HPDE6-E6E7 (cell line): Measurements from ENCODE around the gene TSPEAR.

Experiments
- DNase-seq: peaks from one replicate; pipeline ENCODE4 v3.0.0; 2011; ENCODE audit warnings: missing footprints; ENCODE audit errors: extremely low spot score

Gene TSPEAR

DNA sequence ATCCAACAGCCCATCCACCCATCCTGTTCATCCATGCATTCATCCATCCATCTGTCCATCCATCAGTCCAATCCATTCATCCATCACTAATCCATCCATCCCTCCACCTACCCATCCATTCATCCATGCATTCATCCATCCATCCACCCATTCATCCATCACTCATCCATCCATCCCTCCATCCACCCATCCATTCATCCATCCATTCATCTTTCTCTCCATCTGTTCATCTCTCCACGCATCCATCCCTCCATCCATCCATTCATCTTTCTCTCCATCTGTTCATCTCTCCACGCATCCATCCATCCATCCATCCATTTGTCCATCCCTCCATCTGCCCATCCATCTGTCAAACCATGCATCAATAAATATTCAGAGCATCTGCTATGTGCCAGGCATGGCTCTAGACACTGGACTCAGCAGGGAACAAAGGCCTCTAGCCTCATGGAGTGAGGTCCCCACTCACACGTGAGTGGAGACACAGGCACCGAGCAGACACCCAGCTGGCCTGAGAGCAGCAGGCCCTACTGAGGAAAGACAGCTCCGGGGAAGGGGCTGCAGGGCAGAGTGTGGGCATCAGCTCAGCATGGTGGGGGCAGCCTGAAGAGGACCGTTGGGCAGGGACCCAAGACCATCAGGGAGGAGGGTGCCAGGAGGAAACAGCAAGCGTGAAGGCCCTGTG is 181.0 kb downstream of the TSPEAR start:
- DNase-seq = no peak

DNA sequence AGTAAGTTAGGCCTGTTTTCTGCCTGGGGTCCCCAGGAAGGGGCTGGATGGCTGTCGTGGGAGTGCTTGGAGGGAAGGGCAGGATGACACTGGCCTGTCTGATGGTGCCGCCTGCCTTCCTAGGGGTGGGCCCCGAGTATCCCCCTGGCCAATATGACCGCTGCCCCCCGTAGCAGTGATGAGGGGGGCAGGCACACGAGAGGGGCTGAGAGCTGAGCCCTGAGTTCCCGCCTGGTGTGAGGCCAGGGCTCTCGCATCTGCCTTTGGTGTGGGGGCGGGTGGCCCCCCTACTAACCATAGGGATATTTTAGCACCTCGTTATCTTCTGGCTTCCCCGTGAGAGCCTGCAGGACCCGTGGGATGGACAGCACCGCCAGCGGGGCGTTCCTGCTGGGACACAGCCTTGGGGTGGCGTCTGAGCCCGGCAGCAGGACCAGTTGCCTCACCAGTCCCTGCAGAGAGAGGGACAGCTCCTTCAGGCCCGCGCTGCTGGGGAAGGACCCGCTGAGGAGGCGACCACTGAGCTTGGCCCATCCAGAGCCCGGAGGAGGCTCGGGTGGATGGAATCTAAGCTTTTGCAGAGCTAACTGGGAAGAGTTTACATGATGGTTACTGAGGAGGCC is 181.8 kb downstream of the TSPEAR start:
- DNase-seq = no peak

DNA sequence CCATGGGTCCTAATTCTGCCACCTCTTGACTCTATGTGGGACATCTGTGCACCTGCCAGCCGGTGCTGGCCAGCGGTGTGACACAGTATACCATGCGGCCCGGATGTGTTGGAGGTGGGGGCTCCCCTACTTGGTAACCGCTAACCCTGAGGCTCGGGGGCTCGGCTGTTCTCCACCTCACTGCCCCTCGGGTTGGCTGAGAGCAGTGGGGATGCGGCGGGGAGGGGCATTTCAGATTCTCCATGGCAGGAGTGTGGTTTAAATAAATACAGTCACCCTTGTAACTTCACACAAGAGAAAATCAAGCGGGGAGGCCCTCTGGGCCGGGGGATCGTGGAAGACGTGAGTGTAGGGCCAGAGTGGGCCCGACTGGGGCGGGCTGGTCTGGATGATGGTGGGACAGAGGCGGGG is 182.4 kb downstream of the TSPEAR start:
- no peak for DNase-seq

DNA sequence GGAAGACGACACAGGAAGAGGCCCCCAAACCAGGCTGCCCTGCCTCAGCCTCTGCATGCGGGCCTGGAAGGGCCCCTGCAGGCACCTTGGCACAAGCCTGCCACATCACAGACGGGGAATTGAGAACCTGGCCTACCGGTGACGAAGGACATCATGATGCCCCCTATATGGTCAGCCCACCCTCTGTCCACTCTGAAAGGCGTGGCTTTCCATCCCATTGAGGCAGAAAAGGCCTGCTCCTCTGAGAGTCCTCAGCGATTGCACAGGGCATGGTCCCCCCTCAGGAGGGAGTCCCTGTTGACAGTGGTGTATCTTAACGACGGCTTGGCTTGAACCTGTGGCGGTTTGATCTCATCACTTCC is 182.8 kb downstream of the TSPEAR start:
- no peak for DNase-seq

DNA sequence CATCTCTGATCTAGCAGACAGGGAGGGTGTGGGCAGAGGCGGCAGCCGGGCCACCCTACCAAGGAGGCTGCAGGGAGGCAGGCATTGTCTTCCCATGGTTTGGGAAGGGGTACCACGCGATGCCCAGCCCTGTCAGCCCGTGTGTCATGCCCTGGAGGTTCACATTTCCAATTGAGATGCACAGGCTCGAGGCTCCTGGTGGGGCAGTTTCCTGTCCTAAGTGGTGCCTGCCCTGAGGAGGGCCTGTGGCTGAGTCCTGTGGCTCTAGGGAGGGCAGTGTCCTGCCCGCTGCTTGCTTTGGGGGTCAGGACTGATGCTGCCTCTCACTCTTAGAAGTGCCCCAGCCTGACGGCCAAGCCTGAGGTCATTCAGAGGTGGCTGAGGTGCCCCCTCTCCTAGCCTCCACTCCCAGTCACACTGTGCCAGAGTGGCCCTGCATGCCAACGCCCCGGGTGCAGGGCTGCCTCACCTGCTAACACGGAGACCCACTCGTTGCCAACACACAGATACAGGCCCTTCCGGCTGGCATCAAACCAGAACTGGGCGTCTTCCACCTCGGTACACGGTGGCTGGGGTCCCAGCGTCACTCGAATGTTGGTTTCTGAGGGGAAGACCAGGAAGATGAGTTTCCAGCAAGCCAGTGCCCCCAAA is 183.3 kb downstream of the TSPEAR start:
- DNase-seq = no peak

DNA sequence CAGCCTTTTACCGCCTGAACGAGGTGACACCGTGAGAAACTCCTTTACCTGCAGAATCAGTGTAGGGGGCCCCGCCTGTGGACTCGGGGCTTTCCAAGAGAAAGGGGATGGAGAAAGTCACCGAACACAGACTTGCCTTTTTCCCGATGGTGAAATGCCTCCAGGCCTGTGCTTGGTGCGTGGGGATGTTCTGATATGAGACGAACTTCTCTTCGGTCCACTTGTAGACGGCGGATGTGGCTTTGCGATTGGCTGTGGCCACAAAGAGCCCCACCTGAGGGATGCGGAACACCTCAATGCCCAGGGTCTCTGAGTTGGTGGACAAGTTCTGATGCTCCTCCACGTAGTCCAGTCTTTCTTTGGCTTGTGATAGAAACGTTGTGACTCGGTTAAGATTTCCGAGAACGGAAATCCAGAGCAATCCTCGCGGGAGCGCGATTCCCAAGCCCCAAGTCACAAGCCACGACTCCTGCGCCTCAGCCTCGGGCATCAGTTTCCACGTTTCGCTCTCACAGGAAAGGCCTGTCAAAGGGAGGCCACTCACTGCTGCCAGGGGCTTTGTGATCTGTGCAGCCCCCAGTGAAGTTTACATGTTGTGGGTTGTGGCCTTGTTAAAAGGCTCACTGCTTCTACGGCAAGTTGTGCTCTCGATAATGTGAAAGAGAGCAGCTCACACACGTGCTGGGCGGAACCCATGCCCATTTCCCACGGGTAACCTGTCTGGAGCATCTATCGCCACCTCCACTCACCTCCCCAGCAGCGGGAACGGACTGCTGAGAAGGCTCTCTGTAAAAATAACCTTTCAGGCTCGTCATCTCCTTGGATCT is 184.0 kb downstream of the TSPEAR start:
- DNase-seq = no peak

DNA sequence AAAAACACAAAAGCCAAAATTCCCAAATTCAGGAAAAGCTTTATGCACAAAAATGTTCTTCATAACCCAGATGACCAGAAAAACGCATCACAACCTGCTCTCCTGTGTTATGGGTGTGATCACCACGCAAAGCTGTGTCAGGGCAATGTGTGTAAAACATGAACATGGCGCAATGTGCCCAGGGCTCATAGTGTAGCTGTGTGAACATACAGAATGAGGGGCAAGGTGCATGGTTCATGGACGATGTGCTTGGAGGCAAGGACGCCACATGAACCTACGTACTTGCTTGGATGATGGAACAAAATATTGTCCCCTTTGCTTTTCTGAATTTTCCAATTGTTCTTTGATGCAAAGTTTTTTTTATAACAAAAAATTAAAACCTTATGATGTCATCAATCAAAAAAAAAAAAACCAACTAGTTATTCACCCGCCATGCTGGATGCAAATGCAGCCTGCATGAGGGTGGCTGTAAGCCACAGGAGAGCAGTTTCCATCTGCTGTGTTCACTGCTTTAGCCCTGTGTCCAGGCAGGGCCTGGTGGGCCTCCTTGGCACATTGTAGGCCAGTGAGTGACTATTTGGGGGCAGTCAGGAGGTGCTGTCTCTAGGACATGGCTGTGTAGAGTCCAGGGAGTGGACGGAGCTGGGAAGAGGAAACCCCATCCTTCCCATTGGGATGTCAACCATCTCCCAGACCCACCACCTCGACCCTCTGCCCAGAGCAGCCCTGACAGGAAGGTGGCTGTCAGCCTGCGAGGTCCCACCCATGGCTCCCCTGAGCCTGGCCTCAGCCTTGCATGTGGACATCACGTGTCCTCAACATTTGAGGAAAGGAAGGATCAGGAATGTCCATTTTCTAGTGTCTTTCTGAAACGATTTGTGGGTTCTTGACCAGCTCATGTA is 185.0 kb downstream of the TSPEAR start:
- DNase-seq = no peak

DNA sequence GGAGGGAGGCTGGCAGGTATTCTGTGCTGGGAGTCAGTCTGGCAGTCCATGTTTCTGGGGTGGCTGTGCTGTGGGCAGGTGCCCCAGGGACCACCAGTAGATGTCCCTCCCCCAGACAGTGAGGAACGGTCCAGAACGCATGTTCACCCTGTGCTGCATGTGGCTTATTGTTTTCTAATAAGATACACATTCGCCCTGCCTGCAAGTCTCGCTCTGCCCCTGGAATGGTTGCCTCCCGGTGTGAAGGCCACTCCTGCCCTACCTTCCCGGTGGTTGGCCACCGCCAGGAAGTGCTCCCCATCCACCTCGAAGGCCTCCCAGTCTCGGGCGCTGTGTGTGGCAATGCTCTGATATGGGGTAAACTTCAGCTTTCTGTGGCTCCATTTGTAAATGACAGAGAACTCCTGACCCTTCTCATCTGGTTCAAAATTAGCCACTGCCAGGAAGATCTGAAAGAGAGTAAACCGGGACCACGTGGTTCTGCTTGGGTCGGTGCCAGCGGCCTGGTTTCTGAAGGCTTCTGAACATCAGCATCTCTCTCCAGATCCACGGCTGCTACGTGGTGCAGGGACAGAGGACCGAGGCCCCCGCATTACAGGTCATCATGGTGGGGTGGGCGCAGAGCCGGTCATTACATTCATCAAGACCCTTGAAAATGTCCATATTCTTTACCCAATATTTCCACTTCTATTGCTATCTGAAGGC is 185.8 kb downstream of the TSPEAR start:
- no peak for DNase-seq

DNA sequence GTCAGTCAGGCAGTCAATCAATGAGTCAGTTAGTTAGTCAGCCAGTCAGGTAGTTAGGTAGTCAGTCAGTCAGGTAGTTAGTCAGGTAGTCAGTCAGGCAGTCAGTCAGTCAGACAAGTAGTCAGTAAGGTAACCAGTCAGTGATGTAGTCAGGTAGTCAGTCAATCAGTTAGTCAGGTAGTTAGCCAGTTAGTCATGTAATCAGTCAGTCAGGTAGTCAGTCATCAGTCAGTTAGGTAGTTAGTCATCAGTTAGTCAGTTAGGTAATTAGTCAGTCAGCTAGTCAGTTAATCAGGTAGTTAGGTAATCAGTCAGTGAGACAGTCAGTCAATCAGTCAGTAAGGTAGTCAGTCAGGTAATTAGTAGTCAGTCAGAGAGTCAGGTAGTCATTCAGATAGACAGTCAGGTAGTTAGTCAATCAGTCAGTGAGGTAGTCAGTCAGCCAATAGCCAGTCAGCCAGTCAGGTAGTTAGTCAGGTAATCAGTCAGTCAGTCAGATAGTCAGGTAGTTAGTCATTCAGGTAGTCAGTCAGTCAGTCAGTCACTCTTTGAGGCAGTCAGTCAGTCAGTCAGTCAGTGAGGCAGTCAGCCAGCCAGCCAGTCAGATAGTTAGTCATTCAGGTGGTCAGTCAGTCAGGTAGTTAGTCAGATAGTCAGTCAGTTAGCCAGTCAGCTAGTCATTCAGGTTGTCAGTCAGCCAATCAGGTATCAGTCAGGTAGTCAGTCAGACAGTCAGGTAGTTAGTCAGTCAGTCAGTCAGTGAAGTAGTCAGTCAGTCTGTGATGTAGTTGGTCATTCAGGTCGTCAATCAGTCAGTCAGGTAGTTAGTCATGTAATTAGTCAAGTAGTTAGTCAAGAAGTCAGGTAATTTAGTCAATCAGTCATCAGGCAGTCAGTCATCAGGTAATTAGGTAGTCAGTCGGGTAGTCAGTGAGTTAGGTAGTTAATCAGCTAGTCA is 186.7 kb downstream of the TSPEAR start:
- DNase-seq = no peak

DNA sequence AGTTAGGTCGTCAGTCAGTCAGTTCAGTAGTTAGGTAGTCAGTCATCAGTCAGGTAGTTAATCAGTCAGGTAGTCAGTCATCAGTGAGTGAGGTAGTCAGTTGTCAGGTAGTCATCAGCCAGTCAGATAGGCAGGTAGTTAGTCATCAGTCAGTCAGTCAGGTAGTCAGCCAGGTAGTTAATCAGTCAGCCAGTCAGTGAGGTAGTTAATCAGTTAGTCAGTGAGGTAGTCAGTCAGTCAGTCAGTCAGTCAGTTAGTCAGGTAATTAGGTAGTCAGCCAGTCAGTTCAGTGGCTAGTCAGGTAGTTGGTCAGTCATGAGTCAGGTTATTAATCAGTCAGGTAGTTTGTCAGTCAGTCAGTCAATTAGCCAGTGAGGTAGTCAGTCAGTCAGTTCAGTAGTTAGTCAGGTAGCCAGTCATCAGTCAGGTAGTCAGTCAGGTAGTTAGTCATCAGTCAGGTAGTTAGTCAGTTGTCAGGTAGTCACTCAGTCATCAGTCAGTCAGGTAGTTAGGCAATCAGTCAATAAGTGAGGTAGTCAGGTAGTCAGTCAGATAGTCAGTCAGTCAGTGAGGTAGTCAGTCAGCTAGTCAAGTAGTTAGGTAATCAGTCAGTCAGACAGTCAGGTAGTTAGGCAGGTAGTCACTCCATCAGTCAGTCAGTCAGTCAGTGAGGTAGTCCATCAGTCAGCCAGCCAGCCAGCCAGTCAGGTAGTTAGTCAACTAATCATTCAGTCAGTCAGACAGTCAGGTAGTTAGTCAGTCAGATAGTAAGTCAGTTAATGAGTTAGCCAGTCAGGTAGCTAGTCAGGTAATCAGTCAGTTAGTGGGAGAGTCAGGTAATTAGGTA is 187.6 kb downstream of the TSPEAR start:
- no peak for DNase-seq

DNA sequence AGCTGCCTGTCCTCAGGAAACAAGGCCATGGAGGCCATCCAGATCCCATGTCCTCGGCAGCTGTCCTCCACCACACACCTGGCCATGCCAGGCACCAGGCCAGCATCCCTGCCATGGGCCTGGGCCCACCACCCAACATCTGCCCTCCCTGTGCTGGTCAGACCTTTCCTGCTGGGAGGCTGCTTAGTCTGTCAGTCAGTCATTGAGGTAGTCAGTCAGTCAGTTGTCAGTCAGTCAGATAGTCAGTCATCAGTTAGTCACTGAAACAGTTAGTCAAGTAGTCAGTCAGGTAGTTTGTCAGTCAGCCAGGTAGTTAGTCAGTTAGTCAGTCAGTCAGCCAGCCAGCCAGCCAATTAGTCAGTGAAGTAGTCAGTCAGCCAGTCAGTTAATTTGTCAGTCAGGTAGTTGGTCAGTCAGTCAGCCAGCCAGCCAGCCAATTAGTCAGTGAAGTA is 188.6 kb downstream of the TSPEAR start:
- no peak for DNase-seq

DNA sequence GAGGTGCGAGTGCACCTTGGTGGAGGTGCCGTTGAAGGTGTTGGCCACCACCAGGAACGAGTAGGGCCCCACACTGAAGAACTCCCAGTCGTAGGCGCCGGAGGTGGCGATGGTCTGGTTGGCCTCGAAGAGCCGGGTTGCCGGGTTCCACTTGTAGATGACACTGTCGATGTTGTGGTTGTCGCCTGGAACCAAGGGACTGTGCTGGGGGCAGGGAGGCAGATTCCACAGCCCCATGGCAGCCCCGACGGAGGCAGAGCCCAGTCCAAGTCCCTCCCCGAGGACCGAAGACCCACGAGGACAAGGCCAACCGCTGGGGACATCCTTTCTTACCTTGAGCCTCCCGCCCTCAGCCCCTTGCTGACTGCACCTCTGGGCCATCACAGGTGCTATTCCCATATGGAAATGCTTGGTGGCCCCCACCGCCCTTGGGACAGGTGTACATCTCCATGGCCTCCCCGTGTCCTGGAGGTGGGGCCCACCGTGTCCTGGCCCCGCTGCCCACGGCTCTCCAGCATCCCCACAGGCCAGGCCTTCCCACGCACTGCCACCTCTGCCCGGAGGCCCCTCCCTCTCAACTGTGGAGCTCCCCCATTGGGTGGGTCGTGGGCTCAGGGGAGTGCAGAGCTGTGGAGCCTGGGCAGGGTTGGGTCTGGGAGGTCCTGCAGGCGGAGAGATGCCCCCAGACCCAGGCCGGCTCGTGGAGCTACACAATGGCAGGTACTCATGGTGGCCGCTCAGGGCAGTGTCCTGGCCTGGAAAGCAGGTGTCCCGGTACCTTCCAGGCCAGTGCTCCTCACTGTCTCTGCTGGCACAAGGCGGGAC is 189.2 kb downstream of the TSPEAR start:
- no peak for DNase-seq

DNA sequence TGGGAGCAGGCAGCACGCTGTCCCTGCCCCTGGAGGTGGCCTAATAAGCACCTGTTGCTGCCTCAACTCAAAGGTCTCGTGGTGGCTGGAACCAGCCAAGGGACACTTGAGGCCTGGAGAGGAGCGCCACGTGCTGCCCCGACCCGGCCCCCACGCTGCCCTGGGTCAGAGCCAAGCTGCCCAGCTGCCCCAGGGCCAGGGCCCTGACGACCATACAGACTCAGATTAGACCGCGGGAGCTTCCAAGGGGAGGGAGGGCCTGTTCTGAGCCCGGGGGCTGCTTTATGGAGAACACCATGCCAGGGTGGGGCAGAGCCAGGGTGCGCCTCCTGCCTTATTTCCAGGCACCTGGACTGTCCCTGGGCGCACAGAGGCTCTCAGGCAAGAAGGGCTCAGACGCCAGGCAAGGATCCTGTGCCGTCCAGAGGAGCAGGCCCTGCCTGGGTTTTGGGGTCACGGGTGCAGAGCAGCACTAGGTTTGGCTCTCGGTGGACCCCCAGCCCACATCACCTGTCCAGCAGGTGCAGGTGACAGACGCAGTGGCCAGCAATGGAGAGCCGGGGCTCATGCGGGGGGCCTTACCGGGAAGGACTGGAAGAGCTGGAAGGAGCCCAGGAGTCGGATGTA is 190.0 kb downstream of the TSPEAR start:
- no peak for DNase-seq

DNA sequence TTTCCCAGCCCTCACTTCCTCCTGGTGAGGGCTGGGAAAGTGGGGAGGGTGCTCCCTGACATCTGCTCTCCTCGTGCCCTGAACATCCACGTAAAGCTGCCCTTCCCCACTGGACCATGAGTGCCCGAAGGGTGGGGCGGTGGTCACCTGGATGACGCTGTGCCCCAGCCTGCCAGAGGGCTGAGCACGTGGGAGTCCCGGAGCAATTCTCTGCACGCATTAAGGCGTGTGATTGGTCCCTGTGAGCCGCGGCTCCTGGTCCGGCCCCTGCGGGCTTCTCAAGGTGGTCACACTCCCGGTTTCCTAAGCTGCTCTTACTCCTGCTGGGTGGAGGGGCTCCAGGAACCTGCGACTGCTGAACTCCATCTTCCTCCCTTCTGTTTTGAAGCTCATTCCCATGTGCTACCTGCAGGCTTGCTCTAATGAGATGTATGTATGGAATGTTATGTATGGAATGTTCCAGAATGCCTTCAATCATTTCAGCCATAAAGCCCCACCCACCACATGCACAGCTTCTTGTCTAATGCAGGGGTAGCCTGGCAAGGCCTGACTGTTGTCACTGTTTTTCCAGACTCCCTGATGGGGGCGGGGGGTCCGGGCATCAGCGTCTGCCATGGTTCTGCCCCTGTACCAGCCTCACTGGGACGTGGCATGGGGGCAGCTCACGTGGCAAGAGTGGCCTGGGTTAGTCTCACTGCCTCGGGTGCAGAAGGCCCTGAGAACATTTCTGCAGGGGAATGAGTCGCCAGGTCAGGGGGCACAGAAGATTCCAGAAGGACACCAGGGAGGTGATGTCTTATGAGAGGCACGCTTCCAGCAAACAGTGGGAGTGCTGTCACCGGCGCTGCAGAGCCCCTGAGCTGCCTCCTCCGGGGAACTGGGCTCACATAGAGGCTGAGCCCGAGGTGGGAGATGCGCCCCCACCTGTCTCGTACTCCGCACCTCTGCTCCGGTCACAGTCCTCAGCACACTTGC is 190.8 kb downstream of the TSPEAR start:
- DNase-seq = no peak

DNA sequence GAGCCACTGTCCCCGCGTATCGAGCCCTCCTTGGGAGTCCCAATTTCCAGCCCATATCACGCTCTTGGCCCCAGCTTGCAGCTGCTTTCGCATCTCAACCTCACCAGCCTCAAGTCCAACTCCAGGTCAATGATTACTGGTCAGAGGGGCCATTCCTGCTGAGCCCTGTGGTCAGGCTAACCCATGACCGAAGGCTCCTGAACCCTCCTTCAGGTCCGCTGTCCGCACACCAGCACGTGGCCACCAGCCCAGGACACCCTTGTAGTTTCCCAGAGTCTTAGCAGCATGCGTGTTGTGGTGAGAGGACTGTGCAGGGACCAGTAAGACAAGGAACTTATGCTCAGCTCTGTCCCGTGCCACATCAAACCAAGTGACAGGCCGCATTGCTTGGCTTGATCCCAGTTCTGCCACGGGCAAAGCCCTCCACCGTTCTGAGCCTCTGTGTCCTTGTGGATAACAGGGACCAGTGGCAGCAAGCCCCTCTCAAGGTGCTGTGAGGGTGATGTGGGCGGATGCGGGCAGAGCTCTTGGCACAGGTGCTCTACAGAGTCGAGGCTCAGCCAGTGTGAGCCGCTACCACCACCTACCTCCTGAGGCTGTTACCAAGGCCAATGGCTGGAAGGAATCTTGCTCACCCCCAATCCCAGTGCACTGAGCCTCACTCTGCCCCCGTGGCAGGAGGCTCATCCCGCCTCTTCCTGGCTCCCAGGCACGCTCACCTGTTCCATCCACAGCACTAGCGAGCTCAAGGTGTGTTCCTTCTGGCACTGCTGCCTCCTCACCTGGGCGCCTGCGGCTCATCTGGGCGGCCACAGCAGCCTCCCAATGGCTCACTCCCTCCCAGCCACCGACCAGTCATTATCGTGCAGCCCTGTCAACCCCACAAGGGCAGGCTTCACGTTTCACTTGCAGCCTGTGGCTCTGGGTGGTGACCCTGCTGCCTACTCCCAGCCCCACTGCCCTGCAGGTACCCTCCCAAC is 191.7 kb downstream of the TSPEAR start:
- DNase-seq = no peak
